Activated CD8-positive, alpha-beta memory T cell treated with anti-CD3 and anti-CD28 coated beads, Interleukin-2, amount 50 U/mL, for 48 hours (primary cell): ENCODE measurements around the gene MAP6.

Experiments used
- DNase-seq: peaks from one replicate; pipeline ENCODE4 v3.0.0-alpha.2; 2020

MAP6 gene

DNA sequence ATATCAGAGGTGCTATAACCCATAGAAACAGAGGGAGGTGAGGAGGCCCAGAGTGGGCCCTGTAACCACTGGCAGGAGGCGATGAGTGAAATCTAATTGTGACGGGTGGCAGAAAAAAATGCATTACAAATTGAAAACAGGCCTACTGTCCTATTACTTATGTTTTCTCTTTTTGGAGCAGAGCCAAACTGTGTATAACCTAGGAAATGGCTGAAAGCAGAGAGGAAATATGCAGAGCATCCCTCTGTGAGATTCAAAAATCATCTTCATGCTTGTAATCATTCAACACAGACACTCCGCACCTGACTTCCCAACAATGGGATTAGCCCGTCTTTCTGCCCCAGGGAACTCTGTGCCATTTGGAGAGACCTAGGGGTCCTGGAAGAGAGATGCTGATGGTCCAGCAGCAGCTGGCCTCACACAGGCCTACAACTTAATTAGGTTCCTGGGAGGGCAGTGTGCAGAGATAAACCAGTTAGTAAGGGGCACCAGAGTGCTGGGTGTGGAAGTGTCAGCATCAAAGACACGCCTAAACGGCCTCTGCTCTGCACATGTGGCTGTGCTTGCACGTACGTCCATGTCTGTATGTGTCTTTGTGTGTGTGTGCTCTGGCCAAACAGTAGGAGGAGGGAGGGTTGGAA is 41.8 kb downstream of the MAP6 start:
- no peak for DNase-seq

DNA sequence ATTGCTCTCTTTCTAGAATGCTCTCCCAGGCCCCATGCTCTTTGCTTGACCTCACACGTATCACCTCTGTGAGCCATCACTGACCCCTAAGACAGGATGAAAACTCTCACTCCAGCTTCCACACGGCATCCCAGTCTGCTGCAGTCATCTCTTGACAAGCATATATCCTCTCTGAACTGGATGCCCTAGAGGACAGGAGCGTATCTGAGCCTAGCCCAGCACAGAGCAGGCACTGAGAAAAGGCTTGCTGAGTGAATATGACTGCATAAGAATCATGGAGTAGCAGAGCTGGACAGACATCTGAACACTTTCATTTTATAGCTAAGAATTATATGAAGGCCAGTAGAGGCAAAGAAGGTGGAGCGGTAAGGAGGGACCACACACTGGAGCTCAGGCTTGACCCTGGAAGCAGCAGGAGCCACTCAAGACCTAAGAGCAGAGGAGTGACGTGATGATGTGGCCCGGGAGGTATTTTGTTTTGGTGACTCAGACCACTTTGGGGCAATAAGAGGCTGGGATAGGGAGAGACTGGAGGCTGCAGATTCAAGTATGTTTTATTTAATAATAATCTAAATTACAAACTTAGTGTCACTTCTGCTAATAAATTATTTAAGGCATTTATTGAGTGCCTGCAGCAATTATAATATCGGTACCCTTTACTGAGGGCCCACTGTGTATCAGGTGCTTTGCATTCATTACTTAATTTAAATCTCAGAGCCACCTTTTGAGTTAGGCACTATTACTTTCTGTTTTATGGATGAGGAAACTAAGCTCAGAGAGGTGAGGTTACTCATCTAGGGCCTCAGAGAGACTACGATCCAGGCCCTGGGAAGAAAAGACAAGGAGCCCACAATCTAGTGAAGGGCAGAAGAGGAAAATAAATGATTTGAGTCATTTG is 42.6 kb downstream of the MAP6 start:
- no peak for DNase-seq

DNA sequence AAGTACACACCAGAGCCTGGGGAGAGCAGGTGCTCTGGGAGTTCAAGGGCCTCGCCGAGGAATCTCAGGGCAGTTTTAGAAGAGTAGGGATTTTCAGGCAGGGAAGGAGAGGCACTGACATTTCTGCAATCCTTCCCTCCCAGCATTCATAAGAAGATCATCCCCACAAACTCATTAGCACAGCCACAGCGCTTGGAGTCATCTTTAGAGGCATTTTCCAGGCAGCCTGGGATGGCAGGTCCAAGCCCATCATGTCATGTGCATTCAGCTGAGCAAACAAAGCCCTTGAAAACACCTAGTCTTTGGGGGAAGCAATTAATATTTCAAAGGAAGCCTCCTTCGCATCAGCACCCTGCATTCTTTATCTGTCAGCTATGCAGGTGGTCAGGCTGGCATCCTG is 43.8 kb downstream of the MAP6 start:
- no peak for DNase-seq

DNA sequence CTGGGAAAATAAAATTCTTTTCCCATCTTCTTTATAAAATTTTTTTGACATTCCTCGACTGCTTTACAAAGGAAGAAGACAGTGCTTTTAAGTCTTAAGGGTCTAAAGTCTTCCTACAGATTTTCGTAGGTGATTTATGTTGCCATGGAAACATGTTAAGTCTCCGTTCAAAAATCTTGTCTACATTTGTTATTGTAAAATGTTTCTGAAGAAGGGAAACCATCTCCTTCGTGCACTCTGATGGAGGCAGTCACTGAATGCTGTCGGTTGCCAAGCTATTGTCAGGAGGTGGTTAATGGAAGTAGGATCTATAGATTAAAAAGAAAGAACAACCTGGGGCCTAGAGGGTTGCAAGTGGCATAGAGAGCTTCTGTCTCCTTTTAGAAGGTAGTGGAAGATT is 52.6 kb downstream of the MAP6 start:
- no peak for DNase-seq

DNA sequence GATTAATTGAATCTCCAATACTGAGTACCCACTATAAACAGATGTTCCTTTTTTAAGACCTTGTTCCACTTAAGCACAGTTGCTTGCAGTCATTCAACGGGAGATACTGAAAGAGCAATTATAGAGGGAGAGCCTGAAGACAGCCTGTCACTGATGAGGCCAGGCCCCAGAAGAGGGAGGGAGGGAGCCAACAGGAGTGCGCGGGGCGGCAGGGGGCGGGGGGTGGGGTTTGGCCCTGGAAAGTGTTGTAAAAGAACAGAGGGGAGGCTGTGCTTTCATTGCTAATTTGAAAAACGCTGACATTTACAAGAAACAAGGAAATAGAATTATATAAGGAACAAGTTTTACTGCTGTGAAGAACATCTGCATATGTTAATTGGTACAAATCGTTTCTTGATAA is 53.1 kb downstream of the MAP6 start:
- DNase-seq, result no peak

DNA sequence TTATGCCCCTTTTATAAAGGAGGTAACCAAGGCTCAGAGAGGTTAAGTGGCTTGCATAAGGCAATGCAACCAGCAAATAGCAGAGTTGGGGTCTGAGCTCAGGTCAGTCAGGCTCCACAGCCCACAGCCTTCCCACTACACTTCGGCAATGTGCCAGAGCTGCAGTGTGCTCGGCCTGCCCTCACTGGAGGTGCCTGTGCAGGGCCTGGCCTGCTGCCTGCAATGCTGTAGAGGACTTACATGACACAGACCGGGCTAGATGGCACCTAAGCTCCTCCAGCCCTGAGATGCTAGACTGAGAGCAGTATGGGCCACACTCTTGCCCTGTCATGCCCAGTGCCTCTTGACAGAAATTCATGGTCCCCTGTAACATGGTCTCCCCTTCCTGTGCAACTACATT is 57.0 kb downstream of the MAP6 start:
- DNase-seq, result no peak

DNA sequence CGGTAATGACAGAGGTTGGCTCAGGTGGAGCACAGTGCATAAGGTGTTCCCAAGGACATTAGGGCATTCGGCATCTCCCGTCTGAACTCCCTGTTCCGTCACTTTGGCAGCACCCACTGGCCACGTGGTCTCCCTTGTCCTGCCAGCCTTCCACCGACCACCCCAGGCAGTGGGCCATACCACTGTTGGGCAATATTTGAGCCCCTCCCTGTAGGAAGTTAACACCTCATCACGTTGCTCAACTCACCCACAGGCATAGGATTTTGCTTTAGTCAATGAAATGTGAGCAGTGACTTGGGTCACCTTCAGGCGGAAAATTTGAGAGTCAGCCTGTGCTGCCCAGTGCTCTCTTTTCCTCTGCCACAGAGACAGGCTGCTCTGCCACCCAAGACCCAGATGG is 62.7 kb downstream of the MAP6 start:
- DNase-seq, result no peak

DNA sequence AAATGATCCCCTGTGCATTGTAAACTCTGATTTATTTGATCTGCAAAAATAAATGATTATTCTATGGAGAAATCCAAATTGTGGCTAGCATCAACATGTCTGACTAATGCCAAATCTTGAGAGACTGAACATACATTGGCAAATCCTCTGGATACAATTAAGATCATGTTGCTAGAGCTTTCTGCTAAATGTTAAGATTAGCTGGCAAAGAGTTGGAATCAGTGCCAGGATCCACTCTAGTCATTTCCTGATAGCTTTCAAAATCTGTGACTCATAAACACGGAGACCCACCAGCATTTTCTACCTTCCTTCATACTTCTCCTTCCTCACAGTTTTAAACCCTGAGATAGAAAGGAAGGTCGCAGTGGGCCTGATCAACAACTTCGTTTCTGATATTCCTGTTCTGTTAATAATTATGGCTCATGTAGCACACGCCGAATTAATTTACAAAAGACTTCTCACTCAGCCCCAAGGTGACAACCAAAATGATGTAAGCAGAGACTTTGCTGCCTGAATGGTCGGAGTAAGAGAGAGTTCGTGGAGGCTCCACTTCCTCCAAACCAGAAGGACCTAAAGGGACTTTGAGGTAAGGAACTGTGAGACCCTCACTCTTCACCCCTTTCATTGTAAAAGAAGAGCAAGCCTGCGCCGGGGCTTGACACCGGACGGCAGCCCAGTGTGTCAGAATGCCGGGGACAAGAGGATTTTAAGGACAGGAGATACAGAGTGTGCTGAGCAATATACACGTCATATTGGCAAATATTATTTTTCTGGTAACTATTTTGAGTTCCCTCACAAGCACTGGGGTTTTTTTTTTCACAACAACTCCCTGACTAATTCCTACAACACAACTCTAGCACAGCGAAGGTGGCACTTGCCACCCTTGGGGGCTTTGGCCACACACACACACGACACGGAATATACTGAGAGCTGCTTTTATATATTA is 64.8 kb downstream of the MAP6 start:
- no peak for DNase-seq

DNA sequence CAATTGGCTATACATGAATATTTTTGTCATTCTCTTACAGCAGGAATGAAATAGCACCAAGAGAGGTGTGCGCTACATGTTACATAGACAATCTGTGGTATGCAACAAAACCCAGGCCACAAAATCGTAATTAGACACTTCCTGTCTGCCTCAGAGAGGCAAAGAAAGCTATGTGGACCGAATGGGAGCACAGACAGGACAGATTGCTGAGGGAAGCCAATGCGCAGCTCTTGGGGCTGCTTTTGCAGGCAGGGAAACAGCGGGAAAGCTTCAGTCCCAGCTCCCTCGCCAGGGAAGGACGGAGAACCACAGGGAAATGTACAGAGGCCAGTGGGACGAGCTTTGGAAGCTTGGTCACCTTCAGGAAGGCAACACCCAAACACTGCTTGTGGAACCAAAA is 65.9 kb downstream of the MAP6 start:
- no peak for DNase-seq

DNA sequence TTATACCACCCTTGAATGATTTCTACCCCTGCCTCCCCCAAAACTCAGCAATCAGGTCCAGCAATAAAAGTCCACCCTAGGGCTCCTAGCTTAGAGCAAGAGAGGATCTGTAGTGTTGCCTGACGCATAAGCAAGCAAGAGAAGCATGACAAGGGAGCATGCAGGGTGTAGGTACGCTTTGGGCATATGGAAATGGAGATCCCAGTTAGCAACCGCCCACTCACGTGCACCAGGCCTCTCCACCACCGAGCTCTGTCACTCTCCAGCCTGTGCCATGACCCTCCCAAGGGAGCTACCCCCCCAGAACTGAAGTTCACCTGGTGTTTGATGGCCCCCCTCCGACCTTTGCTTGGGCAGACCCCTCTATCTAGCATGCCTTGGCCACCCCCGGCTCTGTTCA is 67.3 kb downstream of the MAP6 start:
- no peak for DNase-seq

DNA sequence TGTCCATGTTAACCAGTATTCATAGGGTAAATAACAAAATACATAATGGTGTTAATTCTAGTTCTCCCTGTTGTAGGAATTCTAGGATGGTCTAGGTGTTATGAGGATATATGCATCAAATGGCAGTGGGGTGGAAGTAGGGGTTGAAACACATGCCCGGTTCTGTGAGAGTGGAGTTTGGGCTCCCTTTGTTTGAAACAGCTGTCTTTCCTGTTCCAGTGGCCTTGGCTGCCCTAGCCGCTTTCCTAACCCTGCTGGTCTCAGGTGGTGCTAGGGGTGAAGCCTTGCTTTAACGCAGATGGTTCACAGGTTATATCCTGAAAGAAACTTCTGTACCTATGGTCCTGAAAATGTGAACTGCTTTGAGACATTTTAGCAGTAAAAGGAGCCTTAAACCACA is 68.5 kb downstream of the MAP6 start:
- DNase-seq, result no peak

DNA sequence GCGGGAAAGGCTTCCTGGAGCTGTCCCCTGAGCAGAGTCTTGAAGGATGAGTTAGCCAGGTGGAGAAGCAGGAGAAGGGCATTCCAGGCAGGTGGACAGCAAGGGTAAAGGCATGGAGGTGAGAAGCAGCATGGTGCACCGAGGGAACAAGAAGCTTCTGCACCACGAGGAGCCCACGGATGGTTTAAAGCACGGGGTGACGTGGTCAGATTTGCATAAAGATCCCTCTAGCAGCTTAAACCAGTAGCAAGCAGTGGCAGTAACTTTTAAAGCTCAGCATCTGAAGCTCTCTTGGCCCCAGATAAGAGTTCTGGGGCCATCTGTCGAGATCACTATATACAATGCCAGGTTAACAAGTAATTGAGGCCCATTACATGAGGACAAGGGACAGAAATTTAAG is 69.9 kb downstream of the MAP6 start:
- DNase-seq, result no peak

DNA sequence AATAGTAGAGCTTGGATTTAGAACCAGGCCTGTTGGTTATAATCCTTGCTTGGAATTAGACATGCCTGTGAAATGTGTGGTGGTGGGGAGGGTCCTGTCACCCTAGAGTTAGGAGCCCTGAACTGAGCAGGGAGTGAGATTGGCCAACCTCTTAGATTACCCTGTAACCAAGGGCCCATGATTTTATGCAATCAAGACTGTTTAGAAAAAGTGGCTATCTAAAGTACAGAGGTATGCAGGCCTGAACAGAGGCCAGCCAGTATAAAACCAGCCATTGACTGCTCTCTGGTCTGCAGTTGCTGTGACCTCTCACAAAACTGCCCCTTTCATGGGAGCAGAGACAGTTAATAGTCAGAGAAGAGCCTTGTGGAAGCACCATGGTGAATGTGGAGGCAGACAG is 70.6 kb downstream of the MAP6 start:
- no peak for DNase-seq

DNA sequence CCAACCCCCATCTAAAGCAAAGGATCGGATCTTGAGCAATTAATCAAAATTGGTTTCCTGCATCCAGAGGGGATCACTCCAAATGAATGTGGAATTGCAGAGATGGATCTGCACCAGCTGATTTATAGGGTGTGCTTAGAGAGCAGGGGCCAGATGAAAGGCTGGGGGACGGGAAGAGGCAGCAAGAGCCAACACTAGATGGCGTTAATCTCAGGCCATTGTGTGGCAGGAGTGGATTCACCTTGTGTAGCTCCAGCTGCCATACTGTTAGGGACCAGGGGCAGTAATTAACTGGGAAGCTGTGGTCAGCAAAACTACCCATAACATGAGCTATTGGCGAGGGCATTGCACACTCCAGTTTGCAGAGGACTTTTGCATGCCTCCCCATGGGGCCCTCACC is 71.2 kb downstream of the MAP6 start:
- DNase-seq, result no peak

DNA sequence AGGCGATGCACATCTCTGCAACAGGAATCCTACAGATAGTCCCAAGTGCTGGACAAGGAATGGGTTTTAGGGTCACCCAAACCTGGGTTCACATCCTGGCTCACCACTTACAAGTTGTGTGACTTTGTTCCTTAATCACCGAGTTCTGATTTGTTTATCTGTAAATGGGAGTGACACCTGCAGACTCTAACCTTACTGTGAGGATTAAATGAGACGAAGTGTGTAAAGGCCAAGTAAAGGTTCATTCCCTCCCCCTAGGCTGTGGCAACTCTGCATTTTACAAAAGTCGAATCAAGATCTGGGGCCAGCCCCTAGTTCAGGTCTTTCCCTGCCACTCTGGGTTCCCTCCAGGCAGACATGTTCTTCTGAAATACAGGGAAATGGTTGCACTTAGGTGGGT is 71.9 kb downstream of the MAP6 start:
- no peak for DNase-seq

DNA sequence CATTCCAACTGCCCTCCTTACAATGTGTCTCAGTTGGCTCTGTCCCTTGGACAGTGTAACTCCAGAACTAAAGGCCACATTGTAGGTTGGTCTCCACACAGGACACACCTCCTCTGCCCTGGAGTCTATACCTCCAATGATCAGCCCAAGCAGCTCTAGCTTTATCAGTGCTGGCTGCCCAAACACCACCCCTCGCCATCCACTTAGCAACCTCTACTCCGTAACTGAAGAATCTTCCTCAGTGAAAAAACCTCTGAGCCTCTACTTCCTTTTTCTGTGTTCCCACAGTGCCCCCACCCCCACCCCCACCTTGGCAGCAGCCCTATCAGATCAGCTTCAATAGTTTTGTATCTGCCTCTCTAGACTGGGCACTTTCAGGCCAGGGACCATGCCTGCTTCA is 73.4 kb downstream of the MAP6 start:
- DNase-seq, result no peak

DNA sequence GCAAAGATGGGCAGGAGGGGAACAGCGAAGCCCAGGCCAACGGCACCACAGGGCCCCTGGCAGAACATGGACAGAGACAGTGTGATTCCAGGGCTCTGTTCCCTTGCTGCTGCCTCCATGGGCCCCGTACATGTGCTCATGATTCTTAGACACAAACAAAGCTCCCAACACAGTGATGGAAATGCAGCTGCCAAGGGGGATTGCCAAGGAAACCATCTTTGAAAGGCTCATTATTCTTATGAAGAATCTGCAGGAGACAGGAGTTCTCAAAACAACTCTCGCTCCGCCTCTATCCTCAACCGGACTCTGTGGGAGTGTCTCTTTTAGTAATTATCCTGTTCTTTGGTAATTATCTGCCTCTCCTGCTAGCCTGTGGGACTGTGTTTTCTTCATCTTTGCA is 74.6 kb downstream of the MAP6 start:
- no peak for DNase-seq

DNA sequence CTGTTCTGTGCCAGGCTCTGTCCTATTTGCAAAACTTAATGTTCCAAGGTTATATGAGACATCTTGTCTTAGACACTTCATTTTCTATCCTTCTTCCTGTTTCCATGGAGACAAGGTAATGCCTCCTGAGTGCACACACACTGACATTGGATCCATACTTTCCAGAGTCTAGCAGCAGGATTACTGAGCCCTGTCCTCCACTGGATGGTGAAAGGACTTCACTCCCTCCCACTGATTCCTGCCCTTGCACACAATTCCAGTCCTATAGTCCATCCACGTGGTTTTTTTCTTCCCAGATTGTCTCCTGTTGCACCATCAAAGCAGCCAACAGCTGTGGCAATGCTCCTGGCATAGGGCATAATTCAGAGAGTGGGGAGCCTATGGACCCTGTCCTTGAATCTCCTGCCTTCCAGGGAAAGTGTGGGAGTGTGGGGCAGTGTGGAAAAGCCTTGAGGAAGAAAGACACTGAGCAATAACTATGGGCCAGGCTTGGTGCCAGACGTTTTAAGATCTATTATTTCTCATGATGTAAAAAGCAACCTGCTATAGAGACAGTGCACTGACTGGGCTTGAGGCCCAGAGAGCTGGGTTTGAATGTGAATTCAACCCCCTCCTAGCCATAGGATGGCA is 75.4 kb downstream of the MAP6 start:
- DNase-seq, result no peak

DNA sequence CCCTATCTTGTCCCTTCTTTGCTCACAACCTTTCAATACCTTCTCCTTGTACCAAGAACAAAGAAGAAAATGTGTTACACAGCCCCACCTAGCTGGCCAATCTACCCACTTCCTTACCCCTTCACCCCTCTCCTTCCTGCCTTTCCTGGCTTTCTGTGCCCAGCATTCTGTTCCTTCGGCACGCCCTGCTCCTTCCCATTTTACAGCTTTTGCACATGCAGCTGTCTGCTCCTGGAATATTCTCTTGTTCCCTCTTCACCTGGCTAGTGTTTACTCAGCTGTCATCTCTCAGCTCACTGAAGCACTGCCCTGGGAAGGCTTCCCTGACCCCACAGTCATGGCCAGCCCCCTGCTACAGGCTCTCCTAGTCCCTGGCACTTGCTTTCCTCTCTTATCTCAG is 76.1 kb downstream of the MAP6 start:
- DNase-seq, result no peak

DNA sequence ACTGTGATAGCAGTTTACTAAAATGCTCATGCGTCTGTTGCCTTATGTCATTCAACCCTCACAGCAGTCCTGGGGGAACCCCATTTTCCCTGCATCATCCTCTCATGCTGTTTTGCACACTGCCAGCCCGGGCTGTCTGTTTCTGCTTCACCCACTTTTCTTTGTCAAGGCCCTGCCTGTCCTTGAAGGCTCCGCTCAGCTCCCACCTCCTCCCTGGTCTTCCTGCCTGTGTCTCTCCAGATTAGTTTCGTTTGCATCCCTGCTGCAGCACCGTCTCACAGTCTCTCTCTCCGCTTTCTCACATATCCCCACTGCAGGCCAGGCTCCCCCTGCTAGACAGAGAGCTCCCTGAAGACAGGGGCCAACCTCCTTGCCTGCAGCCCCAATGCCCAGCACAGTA is 76.9 kb downstream of the MAP6 start:
- DNase-seq, result no peak

DNA sequence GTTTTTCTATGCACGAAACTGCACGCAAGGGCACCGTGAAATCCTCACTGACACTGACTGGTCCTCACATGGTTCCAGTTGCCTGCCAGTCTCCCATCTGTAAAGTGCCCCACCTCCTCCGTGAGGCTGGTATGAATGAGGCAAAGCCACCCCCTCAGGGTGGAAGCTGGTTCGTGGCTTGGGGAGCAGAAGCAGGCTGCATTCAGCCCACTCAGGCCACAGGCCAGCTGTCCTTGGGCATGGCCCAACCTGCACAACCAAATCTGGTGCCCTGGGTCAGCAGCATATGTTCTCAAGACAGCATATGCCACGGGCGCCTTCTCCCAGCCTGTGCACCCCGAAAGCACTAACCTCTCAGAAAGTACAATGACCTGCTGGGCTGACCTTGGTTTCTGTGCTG is 77.5 kb downstream of the MAP6 start:
- DNase-seq, result no peak

DNA sequence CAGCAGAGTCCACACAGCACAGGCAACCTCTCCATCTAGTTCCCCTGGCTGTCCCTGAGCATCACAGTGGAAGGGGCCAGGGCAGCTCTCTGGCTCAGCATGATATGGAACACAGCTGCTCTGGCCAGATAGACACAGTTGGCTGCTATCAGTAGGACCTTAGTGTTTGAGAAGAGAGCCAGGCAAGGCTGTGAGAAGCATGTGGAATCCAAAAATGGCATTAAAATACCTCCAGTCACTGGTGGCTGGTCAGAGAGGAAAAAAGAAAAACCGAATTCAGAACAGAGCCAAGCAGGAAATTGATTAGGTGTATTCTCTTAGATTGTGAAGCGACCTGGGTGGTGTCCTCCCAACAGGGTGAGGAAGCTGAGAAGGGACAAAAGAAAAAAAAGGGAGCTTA is 78.9 kb downstream of the MAP6 start:
- no peak for DNase-seq

DNA sequence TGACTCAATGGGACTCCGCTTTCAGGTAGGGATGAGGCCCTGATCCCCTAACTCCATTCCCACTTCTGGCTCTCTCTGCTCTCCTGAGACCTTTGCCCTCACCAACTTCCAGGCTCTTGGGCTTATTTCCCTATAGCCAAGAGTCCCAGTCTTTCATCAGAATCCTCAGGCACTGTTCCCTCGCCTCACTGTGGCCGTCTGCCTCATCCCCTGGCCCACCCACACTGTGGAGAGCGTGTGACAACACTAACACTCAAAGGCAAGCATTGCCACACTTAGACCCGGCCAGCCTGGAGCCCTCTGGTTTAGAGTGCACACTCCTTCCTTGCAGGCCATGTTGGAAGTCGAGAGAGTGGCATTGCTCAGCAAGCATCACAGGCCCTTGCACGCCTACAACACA is 79.8 kb downstream of the MAP6 start:
- no peak for DNase-seq
